ENCODE data around the gene WDR75. TPM values are rescaled to one million over a fixed set of nuclear protein-coding genes. Genes with fewer than 3 reads are reported as not detected.

The WDR75 gene
- total and polyA plus RNA-seq, 9 of the 15 experiments (the other 6 are each of a cell fraction or from before 2014, with no cell fraction given), result 50.9 to 111 (median 76.4) TPM

- no peak for TF ChIP-seq CUX1 (CRISPR knock-in tag; IDR thresholded peaks at IDR 0.05)
- no peak for TF ChIP-seq PTRF (tag; IDR thresholded peaks at IDR 0.05)
- TF ChIP-seq MED1 (CRISPR knock-in tag; IDR thresholded peaks at IDR 0.05; ENCODE audit: borderline replicate concordance), result no peak
- TF ChIP-seq, protein P1, sequence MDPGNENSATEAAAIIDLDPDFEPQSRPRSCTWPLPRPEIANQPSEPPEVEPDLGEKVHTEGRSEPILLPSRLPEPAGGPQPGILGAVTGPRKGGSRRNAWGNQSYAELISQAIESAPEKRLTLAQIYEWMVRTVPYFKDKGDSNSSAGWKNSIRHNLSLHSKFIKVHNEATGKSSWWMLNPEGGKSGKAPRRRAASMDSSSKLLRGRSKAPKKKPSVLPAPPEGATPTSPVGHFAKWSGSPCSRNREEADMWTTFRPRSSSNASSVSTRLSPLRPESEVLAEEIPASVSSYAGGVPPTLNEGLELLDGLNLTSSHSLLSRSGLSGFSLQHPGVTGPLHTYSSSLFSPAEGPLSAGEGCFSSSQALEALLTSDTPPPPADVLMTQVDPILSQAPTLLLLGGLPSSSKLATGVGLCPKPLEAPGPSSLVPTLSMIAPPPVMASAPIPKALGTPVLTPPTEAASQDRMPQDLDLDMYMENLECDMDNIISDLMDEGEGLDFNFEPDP (CRISPR knock-in tag; IDR thresholded peaks at IDR 0.05), result no peak
Observed at GRCh38 chr2:189442468-189442867, 1.2 kb downstream of the WDR75 start (continued).
